Renal cortex interstitium (tissue), 15 donors: Measurements from ENCODE around the gene XAGE2. TPM values are rescaled to one million over a fixed set of nuclear protein-coding genes. Genes with fewer than 3 reads are reported as not detected.
"Not testable (repeated sequence)": the region's sequence is repeated elsewhere in the genome, so short reads cannot be mapped to it uniquely, and the experiment has no call there.

Source experiments
- DNase-seq, 11 donors: peaks; one replicate each; pipeline ENCODE4 v3.0.0-alpha.2; 2013; ENCODE audit warnings: low read depth in 9 of 11, low spot score in 4 of 11; ENCODE audit errors: extremely low read depth in 1 of 11
- long read RNA-seq, 16 experiments: transcript quantifications; one replicate each; lab custom pipeline, GENCODE V29; 2026
- polyA plus RNA-seq, 3 donors: library from polyadenylated mRNA; unstranded; fragments of 120-200 nt; gene quantifications; one replicate each; pipeline ENCODE4 v1.2.1, GENCODE V29; 2013; ENCODE audit not compliant: insufficient read length in 3 of 3

The XAGE2 gene, protein sequence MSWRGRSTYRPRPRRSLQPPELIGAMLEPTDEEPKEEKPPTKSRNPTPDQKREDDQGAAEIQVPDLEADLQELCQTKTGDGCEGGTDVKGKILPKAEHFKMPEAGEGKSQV
- polyA plus RNA-seq, result under 1 TPM in 1 of 3 donors, not detected in 2; 0.17 TPM
- long read RNA-seq, donor 1, result 0 reads
- long read RNA-seq, donor 2, result 0 reads
- long read RNA-seq, donor 3, result 0 reads
- long read RNA-seq, donor 4, partial matches to known transcripts, result 0 of 1 reads
- long read RNA-seq, donor 4, other reads (novel, unspliced or antisense), result 0 of 1 reads
- long read RNA-seq, donor 5, result 0 reads
- long read RNA-seq, donor 6, result 0 reads
- long read RNA-seq, donor 7, result 0 reads
- long read RNA-seq, donor 8, partial matches to known transcripts, result 0 of 1 reads
- long read RNA-seq, donor 8, other reads (novel, unspliced or antisense), result 0 of 1 reads
- long read RNA-seq, donor 9, result 0 reads
- long read RNA-seq, donor 10, result 0 reads
- long read RNA-seq, donor 11, partial matches to known transcripts, result 0 of 1 reads
- long read RNA-seq, donor 11, other reads (novel, unspliced or antisense), result 0 of 1 reads
- long read RNA-seq, donor 12, result 0 reads
- long read RNA-seq, donor 13, partial matches to known transcripts, result 0 of 1 reads
- long read RNA-seq, donor 13, other reads (novel, unspliced or antisense), result 0 of 1 reads
- long read RNA-seq, donor 14, result 0 reads
- long read RNA-seq, donor 15, result 0 reads
- long read RNA-seq, donor 16, result 0 reads

DNA sequence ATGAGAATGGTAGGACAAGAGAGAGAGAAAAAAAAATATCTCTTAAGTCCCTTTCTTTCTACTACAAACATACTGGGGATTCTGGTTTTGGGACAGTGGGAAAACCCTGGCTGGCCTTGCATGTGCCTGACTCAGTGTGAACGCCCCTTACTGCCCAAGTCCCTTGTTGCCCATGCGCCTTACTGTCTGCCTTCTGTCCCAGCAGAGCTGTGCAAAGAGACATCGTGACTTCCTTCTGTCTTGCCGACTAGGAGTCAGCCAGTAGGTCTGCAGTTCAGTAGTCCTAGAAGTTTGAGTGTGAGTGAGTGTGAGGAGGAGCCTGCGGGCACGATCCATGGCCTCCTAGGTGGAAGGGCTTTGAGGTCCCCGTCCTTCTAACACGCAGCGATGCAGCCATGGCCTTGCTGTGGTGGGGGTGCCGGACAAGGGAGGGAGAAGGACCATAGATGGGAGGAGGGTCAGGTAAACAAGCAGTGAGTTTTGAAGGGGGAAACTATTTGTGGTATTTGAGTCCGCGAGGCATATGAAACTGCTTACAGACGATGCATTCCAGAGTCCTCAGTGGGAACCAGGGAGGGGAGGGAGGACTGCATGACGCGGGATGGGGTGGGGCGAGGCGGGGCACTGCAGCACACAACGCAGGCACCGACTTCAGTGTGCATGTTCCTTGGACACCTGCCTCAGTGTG is at the start of gene XAGE2:
Gene XAGE2, plus strand, starts transcription at position 654 of the 688 bp plus-strand sequence. CDS start 994 bp downstream, outside the sequence.
- no peak for DNase-seq

GRCh38 chrX:52337410-52337809 is 31.4 kb upstream of the XAGE2 start:
- no peak for DNase-seq

GRCh38 chrX:52341493-52341892 is 27.3 kb upstream of the XAGE2 start:
- no peak for DNase-seq

DNA sequence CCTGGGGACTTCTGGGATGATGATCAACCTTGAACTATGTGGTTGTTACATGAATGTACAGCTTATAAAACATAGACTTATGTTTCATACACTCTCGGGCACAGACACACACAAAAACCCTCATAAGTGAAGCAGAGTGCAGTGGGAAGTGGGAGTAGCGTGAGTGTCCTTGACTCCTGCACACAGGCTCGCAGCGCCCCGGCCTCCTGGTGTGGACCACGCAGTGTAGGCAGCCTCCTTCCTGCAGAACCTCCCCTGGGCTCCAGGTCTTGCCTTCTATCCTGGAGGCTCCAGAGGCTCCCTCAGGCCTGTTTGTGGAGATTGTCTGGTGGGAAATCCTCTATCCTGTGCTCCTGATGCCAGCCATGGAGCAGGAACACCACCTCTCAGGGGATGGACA is 25.7 kb upstream of the XAGE2 start:
- DNase-seq, result not testable (repeated sequence)

- DNase-seq, result peak in 4 of 11 donors; percentile 5 to 17 (median 6)
These were observed 23.4 kb upstream of the XAGE2 start for GRCh38 chrX:52345402-52345801.

DNA sequence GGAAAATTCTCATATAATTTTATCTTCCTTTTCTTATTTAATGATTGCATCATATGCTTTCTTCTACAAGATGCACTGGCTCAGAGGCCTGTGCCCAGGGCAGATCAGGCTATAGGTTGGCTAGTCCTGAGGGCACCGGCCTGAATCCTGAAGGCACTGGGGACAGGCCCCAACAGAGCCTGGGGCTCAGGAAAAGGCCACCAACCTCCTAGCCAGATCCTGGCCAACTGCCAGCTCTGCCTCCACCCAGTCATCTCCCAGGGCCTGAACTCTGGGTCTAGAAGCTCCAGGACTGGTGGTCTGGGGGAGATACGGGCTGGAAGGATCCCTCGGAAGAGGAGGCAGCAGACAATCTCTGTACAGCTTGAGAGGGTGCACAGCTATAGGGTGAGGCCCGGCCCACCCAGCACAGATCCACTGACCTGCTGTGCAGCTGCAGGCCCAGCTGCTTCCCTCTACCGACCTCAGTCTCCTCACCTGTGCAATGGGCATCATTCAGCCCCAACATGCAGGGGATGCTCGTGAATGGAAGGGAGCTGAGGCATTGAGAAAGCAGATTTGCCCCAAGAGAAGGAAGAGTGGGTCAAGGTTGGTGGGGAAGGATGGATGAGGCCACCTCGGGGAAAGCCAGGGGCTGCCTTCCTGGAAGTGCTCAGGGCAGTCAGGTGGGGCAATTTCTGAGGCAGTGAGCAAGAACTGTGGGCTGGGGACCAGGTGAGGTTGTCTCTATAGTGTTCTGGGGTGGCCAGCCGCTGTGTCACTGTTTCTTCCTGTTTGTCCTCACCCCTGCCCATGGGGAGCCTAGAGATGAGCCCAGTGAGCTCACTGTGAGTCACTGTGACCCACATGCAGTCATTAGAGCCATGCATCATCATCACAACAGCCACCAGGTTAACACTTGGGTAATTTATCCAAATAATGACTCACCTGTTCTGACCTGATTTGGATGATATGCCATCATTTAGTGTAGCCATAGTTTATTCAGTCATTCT is 22.4 kb upstream of the XAGE2 start:
- no peak for DNase-seq

DNA sequence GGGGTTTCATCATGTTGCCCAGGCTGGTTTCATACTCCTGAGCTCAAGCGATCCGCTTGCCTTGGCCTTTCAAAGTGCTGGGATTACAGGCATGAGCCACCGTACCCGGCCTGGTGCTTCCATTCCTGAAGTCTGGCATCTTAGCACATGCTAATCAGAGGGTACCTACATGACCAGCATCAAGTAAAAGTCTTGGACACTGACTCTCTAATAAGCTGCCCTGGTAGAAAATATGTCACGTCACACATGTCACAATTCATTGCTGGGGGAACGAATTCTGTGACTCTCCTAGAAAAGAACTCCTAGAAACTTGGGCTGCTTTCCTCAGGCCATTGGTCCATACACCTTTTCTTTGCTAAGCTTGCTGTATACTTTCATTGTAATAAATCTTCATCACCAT is 19.1 kb upstream of the XAGE2 start:
- DNase-seq, result no peak

- DNase-seq, result no peak
These were observed 16.3 kb upstream of the XAGE2 start for GRCh38 chrX:52352551-52352950.

DNA sequence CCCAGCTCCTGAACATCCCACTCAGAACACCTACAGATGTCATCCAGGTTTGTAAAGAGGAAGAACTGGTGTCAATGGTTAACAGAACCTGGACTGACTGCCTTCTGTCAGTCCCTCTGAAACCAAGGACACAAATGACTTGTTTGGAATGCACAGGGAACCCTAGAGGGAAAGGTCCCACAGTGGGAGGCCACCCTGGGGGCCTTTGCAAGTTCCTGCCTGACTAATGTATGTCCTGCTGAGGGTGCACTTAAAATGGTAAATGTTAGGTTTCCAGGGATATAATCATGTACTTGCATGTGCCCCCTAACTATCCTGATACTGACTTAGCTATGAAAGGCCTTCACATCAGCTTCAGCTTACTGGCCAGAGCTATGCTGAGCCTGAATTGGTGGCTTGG is 15.0 kb upstream of the XAGE2 start:
- no peak for DNase-seq

GRCh38 chrX:52355108-52355507 is 13.7 kb upstream of the XAGE2 start:
- no peak for DNase-seq

DNA sequence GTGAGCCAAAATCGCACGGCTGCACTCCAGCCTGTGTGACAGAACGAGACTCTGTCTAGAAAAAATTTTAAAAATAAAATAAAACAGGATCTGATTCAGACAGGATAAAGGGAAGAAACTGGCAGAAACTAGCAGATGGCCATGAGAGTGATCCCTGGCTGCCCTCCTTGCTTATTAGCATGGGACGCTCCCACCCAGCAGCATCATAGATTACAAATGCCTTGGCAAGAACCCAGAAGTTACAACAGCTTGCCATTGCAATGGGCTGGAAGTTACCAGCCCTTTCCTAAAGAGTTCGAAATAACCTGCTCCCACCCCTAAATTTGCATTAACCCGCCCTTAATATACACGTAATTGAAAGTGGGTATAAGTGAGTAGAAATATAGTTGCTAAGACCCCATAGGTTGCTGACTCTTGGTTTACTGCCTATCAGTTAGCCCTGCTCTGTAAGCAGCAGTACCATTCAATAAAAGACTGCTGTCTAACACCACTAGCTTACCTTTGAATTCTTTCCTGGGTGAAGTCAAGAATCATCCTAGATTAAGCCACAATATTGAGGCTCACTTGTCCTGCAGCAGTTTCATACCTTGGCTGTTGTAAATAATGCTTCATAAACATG is 9.1 kb upstream of the XAGE2 start:
- no peak for DNase-seq

GRCh38 chrX:52361941-52362340 is 6.9 kb upstream of the XAGE2 start:
- no peak for DNase-seq

DNA sequence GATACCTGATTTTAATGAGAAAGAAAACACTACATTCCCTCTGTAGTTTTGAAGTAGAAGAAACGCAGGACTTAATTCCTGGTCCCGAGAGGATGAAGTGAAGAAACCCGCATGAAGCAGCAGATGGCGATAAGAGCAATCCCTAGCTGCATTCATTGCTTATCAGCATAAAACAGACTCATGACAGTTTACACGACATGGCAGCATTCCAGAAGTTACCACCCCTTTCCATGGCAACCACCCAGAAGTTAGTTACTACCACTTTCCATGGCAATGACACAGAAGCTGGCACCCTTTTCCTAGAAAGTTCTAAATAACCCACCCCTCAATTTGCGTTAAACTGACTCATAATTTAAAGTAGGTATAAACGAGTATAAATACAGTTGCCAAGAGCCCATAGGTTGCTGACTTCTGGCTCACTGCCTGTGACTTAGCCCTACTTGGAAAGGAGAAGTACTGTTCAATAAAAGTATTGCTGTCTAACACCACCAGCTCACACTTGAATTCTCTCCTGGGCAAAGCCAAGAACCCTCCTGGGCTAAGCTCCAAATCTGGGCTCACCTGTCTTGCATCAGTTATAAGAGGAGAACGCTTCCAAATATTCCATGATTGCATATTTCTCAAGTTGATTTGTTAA is 5.5 kb upstream of the XAGE2 start:
- DNase-seq, result no peak

GRCh38 chrX:52378870-52379269 is 10.0 kb downstream of the XAGE2 start:
- no peak for DNase-seq

DNA sequence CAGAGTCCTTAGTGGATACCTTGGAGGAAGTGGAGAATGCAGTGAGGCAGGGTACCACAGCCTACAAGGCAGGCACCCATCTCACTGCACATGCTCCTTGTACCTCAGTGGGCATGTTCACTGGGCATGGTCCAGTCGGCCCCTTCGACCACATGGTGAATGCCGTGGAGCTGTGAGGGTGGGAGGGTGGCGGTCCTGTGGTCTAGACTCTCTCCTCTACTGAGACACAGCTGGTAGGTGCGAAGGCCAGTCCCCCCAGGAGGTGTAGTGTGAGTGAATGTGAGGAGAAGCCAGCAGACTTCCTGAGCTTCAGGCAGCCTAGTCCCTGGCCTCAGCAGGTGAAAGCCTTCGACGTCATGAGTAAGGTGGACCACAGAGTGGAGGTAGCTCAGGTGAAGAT is 12.2 kb downstream of the XAGE2 start:
- DNase-seq, result no peak

- no peak for DNase-seq
These were observed 41.9 kb downstream of the XAGE2 start for GRCh38 chrX:52410439-52411394.

DNA sequence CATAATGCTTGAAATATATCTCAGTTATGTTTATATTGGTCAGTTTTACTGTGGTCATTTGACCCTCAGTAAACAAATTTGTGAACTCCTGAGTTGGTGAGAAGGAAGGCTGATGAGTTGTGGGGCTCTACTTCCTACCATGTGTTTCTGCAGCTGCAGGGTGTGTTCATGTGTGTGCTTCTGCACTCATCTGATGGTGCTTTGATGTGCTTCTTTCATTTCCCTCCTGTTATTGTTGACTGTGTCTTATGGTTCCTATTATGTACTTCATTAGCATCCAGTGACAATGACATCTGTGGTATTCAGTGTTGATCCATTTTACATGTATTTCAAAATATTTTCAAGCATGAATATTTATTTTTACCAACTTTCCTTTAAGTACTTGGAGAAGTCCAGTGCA is 46.5 kb downstream of the XAGE2 start:
- DNase-seq, result no peak
